ENCODE measurements around the gene MYL7. TPM values are rescaled to one million over a fixed set of nuclear protein-coding genes. Genes with fewer than 3 reads are reported as not detected.

Gene MYL7
- total RNA-seq, 2 experiments from 2014 or later = not detected

GRCh38 chr7:44097064-44097932 lies 43.8 kb downstream of the MYL7 start:
- no peak for DNase-seq
- H3K4me3 Mint-ChIP-seq = no peak overlapping the region
- H3K4me1 Mint-ChIP-seq = peaks cover 16% of the 10 kb centered on the region
- peaks cover 4% of the 10 kb centered on the region for H3K27me3 Mint-ChIP-seq
- CTCF ChIA-PET = interaction anchor here (1.5 to 1.6 kb wide), 2 partner anchors 12 kb away, joined by 4 to 5 read pairs; no protein-coding TSS in a partner anchor
- H3K9me3 Mint-ChIP-seq = no peaks in the 10 kb centered on the region
- peak overlapping the region; percentile 34 for H3K27ac Mint-ChIP-seq
- no peaks in the 10 kb centered on the region for H3K36me3 Mint-ChIP-seq (ENCODE audit: low read depth)
- POLR2A ChIA-PET = interaction anchor here (0.9 to 2.4 kb wide), 5 partner anchors 8 to 52 kb away, joined by 3 to 11 read pairs (median 4); no protein-coding TSS in a partner anchor

GRCh38 chr7:44096326-44096881 lies 44.7 kb downstream of the MYL7 start:
- peaks cover 2% of the 10 kb centered on the region for H3K27me3 Mint-ChIP-seq
- no peaks in the 10 kb centered on the region for H3K36me3 Mint-ChIP-seq (ENCODE audit: low read depth)
- H3K9me3 Mint-ChIP-seq = no peaks in the 10 kb centered on the region
- CTCF ChIA-PET = interaction anchor here (1.5 kb wide), 1 partner anchor 11 kb away, joined by 5 read pairs; no protein-coding TSS in a partner anchor
- no peak for DNase-seq
- POLR2A ChIA-PET = interaction anchor here (1.5 kb wide), 1 partner anchor 51 kb away, joined by 3 read pairs; no protein-coding TSS in a partner anchor
- H3K27ac Mint-ChIP-seq = no peak overlapping the region
- peaks cover 16% of the 10 kb centered on the region for H3K4me1 Mint-ChIP-seq
- H3K4me3 Mint-ChIP-seq = no peak overlapping the region

GRCh38 chr7:44095781-44096180 lies 45.4 kb downstream of the MYL7 start:
- ChIA-PET POLR2A (no interaction called here), CTCF (no interaction called here)
- Mint-ChIP-seq H3K36me3 (ENCODE audit: low read depth) (no peaks in the 10 kb centered on the region), H3K27ac (no peak overlapping the region), H3K27me3 (peaks cover 2% of the 10 kb centered on the region), H3K9me3 (no peaks in the 10 kb centered on the region), H3K4me3 (no peak overlapping the region), H3K4me1 (peaks cover 16% of the 10 kb centered on the region)
- no peak for DNase-seq

- POLR2A ChIA-PET = no interaction called here
- H3K4me1 Mint-ChIP-seq = peaks cover 16% of the 10 kb centered on the region
- H3K4me3 Mint-ChIP-seq = no peak overlapping the region
- peaks cover 2% of the 10 kb centered on the region for H3K27me3 Mint-ChIP-seq
- no peaks in the 10 kb centered on the region for H3K9me3 Mint-ChIP-seq
- CTCF ChIA-PET = no interaction called here
- no peak for DNase-seq
- no peak overlapping the region for H3K27ac Mint-ChIP-seq
- H3K36me3 Mint-ChIP-seq (ENCODE audit: low read depth) = no peaks in the 10 kb centered on the region
These were observed 46.1 kb downstream of the MYL7 start for GRCh38 chr7:44094883-44095592.

- Mint-ChIP-seq H3K36me3 (ENCODE audit: low read depth) (no peaks in the 10 kb centered on the region), H3K4me1 (peaks cover 16% of the 10 kb centered on the region), H3K27ac (no peak overlapping the region), H3K27me3 (peaks cover 2% of the 10 kb centered on the region), H3K9me3 (no peaks in the 10 kb centered on the region), H3K4me3 (no peak overlapping the region)
- ChIA-PET POLR2A (interaction anchor here (1.0 kb wide), 1 partner anchor 15 kb away, joined by 3 read pairs; no protein-coding TSS in a partner anchor), CTCF (no interaction called here)
- DNase-seq = no peak
These were observed 46.8 kb downstream of the MYL7 start for GRCh38 chr7:44094365-44094764.

GRCh38 chr7:44093102-44093641 lies 48.0 kb downstream of the MYL7 start:
- no peak overlapping the region for H3K4me3 Mint-ChIP-seq
- DNase-seq = no peak
- POLR2A ChIA-PET = no interaction called here
- peaks cover 16% of the 10 kb centered on the region for H3K4me1 Mint-ChIP-seq
- peaks cover 2% of the 10 kb centered on the region for H3K27me3 Mint-ChIP-seq
- H3K27ac Mint-ChIP-seq = no peak overlapping the region
- H3K36me3 Mint-ChIP-seq (ENCODE audit: low read depth) = no peaks in the 10 kb centered on the region
- CTCF ChIA-PET = no interaction called here
- H3K9me3 Mint-ChIP-seq = no peaks in the 10 kb centered on the region

Other genes with a start within 250 kb of the MYL7 start
- gene URGCP, start 234.7 kb downstream of the MYL7 start, total RNA-seq = 10 to 100 TPM; 19.8 to 20.1 TPM
- 1 to 10 TPM; 5.3 to 6.8 TPM for gene UBE2D4, start 214.9 kb downstream of the MYL7 start, total RNA-seq
- not detected for gene SPDYE1, start 143.4 kb downstream of the MYL7 start, total RNA-seq
- gene DBNL, start 96.6 kb downstream of the MYL7 start, total RNA-seq = 100 to 1,000 TPM; 175 to 176 TPM
- under 1 TPM in 1 of 2 experiments, not detected in 1; 0.43 TPM for gene PGAM2, start 75.8 kb downstream of the MYL7 start, total RNA-seq
- 10 to 100 TPM; 29.4 to 30.7 TPM for gene POLM, start 58.8 kb downstream of the MYL7 start, total RNA-seq
- under 1 TPM; 0.30 to 0.38 TPM for gene AEBP1, start 37.0 kb downstream of the MYL7 start, total RNA-seq
- 10 to 100 TPM; 82.3 to 84.6 TPM for gene POLD2, start 17.8 kb downstream of the MYL7 start, total RNA-seq
- not detected for gene GCK, start 48.1 kb upstream of the MYL7 start, total RNA-seq
- gene YKT6, start 59.6 kb upstream of the MYL7 start, total RNA-seq = 10 to 100 TPM; 59.1 to 60.9 TPM
- under 1 TPM in 1 of 2 experiments, not detected in 1; 0.10 TPM for gene CAMK2B, start 184.3 kb upstream of the MYL7 start, total RNA-seq

Measured in activated CD4-positive, alpha-beta memory T cell treated with anti-CD3 and anti-CD28 coated beads, Interleukin-2, amount 10 ng/mL, durations not matched to agents 7 days and 5 days (primary cell).